Anterior cingulate cortex (tissue), 58 donors: ENCODE measurements around the gene ANKRD53.

Experiments
- DNase-seq, 58 donors: peaks; one replicate each; lab custom pipeline; 2025; lab: John Stamatoyannopoulos, UW

Gene ANKRD53

GRCh38 chr2:70942396-70943204, 35.8 kb upstream of the ANKRD53 start:
- DNase-seq = no peak

- no peak for DNase-seq
Observed at GRCh38 chr2:70943205-70943871, 35.1 kb upstream of the ANKRD53 start.

- DNase-seq = no peak
Observed at GRCh38 chr2:70944111-70944690, 34.2 kb upstream of the ANKRD53 start.

DNA sequence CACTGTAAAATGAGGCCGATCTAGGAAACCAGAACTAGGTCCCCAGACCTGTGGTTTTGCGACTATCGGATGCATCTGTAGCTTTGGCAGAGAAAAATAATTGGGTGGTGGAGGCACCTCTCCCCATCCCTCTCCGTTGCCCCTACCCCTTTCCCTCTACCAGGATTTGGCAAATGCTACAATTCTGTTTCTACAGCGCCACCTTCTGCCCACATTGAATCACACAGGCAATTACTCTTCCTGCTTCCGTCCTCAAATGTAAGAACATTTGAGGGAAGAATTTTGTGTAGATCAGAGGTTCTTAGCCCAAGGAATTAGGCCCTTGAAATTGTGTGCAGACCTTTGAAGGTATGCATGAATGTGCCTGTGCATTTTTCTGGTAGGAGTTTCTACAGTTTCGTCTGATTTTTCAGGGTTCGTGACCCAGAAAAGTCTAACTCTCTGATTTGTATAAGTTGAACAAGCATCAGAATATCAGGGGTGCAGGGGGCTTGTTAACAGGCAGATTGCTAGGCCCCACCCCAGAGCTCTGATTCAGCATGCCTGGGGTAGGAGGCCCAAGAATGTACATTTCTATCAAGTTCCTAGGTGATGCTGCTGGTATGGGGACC, 31.5 kb upstream of the ANKRD53 start:
- DNase-seq = peak in 30 of 58 donors; percentile 4 to 65 (median 19)

DNA sequence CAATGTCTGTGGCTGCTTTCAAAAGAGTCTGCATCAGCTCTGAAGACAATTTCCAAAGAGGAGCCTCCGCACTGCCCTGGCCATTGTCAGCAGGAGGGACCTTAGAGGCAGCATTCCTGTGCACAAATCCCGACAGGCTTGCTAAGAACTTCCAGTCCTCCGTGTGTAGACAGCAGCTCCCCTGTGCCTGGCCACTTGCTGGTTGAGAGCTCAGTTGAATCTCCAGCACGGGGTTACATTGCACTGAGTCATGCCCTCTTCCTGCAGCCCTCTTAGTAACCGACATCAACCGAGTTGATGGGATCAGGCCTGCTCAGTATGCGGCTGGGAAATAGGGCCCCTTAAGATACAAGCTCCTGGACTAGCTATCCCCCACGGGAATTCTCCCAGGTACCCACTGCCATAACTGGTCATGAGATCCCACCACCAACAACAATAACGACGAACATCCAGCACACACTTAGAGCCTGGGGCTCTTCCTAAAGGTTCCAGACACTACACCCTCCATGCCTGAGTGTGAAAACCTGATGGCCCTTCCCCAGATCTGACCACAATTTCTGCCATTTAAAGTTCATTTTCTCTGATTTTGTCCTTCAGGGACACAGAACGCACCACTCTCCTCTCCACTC, 30.8 kb upstream of the ANKRD53 start:
- no peak for DNase-seq

- DNase-seq = peak in 53 of 58 donors; percentile 7 to 82 (median 46)
Observed at GRCh38 chr2:70948337-70949003, 30.0 kb upstream of the ANKRD53 start.

DNA sequence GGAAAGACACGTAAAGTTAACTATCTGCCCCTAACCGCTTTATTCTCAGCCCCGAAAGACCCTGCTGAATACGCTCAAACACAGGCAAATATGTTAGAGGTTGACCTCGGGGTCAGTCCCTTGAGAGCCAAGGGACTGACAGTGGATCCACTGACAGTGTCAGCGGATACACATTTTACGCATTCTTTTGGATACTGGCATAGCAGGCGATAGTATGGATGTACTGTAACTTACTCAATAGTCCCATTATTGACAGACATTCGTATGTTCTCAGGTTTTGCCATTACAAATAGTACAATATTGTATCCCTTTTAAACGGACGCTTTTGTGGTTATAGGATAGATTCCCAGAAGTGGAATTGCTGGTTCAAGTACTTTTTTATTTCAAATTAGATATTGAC, 29.3 kb upstream of the ANKRD53 start:
- no peak for DNase-seq

DNA sequence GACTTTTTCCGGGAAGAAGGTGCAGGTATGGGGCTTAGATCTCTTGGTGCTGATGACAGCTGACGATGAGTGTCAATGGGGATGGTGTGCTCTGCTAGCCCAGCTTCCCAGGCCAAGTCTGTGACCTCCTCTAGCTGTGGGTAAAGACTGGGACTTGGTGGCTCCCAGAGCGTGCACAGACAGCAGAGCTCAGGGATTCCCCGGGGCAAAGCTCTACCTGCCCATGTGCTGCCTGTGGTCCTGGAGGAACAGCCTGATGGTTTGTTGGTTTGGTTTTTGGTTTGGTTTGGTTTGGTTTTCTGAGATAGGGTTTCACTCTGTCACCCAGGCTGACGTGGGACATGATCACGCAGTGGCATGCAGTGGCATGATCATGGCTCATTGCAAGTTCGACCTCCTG, 23.5 kb upstream of the ANKRD53 start:
- DNase-seq = no peak

- DNase-seq = no peak
Observed at GRCh38 chr2:70956141-70956540, 22.3 kb upstream of the ANKRD53 start.

DNA sequence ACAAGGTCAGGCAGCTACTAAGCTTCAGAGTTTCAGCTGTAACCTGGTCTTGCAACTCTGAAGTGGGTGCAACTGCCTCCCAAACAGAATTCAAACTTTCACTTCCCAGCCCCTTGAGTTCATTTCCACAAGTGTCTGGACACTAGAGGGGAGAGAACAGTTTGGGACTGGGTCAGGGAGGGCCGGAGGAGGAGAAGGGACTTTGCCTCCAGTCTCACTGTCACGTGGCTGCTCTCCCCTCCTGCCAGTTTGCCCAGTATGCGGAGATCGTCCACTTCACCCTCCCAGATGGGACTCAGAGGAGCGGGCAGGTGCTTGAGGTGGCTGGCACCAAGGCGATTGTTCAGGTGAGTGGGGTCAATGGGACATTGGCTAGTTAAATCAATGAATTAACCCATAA, 20.6 kb upstream of the ANKRD53 start:
- DNase-seq = no peak

DNA sequence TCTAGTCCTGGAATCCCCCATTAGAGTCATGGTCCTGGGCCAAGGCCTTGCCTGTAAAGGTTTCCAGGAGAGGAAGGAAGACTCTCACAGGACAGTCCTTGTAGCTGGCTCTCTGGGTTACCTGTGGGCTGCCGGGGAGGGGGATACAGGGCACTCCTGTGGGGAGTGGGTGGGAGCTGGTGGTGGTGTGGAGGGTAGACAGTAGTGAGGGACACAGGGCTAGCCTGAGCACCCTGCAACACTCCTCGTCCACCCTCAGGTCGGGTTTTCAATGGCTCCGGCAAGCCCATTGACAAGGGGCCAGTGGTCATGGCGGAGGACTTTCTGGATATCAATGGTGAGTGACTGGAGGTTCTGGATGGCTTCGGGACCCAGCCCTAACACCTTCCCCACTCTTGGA, 19.7 kb upstream of the ANKRD53 start:
- no peak for DNase-seq

DNA sequence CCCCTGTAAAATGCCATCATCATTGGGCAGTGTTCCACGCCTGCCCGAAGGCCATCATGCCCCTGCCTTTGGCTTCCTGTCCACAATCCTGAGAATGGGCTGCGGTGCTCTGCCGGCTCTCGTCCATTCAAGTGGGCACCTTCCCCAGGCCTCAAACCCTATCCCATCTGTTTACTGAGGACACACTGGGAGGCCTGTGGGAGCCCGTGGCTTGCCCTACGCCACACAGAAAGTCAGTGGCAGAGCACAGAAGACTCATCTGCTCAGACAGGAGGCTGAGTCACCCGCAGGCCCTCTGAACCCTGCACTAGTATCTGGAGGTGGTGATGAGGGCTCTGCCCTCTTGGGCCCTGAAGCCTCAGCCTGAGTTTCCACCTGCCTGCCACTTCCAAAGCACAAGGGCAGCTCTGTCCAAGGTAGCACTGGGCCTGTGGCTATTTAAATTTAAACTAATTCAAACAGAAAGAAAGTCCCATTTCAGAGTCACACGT, 19.1 kb upstream of the ANKRD53 start:
- no peak for DNase-seq

DNA sequence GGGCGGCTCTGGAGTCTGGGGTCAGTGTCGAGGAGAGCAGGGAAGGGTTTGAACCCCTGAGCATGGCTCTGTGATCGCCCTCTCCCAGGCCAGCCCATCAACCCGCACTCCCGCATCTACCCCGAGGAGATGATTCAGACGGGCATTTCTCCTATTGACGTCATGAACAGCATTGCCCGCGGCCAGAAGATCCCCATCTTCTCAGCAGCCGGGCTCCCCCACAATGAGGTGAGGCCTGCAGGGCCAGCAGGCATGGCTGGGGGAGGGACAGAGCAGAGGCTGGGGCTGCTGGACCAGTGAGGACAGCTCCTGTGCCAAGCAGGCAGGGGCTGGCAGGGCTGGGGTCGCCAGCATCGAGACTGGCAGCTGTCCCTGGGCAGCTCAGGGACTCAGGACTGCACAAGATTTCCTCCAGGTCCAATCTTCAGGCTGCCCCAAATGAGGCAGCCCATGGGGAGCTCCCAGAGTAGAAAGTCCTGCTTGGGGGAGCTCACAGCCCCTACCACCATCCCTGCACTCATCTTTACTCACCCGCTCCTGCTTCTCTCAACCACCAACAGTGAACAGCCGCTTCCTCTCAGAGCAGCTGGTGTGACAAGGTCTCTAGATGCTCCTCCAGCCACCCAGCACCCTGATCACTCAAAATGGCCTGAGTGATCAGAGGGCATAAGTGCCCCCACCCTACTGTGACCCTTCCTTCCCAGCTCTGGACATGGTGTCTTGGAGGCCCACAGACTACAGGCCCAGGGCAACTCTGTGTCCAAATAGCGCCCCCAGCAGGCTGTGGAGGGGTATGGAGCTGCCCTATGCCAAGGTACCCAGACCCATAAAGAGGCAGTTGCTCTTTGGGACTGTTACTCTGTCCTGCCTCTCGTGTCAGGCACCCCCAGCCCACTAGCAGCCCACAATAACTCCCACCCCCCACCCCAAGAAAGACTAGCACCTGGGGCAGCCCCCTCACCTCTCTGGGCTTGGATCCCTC, 18.3 kb upstream of the ANKRD53 start:
- no peak for DNase-seq

- DNase-seq = no peak
Observed at GRCh38 chr2:70960833-70961647, 17.4 kb upstream of the ANKRD53 start.

DNA sequence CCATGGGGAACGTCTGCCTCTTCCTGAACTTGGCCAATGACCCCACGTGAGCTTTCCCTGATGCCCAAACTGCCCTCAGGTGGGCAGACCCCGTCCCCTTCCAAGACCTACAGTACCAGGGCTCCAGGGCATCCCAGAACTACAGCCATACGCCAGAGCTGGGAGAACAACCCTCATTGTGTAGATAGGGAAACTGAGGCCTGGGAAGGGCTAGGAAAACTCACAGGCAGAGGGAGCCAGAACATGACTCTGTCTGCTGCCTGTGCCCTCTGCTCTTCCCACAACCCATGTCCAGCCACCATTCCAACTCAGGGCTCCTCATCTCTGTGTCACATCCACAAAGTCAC, 16.8 kb upstream of the ANKRD53 start:
- DNase-seq = no peak

DNA sequence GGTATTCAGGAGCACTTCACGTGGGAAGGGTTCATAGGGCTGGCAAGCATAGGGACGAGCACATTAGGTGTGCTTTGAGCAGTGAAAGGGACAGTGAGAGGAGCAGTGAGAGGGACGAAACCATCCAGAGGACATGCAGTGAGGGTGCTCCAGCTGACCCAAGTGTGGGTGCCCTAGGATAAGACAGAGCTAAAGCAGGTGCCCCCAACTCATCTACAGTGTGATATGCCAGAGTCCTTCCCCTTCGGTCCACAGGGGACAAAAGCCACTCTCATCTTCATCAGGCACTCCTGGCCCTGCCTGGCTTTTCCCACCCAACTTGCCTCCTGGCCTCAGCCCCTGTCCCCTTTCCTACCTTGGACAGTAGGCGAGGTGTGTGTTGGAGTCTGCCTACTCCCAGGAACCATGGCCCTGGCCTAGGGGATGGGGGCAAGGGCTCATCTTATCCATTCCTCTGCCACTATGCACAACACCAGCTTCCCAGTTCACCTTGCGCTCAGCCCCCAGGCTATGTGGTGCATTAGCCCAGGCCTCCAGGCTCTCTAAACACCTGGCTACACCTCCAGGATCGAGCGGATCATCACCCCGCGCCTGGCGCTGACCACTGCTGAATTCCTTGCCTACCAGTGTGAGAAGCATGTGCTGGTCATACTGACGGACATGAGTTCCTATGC, 16.1 kb upstream of the ANKRD53 start:
- no peak for DNase-seq
